Neural crest cell (in vitro differentiated cells): ENCODE results near the gene GRK5. TPM values are rescaled to one million over a fixed set of nuclear protein-coding genes. Genes with fewer than 3 reads are reported as not detected.

ENCODE experiments used
- DNase-seq: peaks from one replicate; pipeline ENCODE4 v3.0.0; 2021; ENCODE audit warnings: low read depth, mixed read lengths, low spot score
- H3K27ac Mint-ChIP-seq: one replicate; pipeline ENCODE4 v1.8.0; 2021; ENCODE audit warnings: mild to moderate bottlenecking, mixed read lengths; ENCODE audit not compliant: unreplicated experiment
- H3K27me3 Mint-ChIP-seq: 2 replicates; pipeline ENCODE4 v1.8.0; 2021; ENCODE audit warnings: low read depth, mild to moderate bottlenecking, mixed read lengths
- H3K36me3 Mint-ChIP-seq: 2 replicates; pipeline ENCODE4 v1.8.0; 2021; ENCODE audit warnings: low read depth, mild to moderate bottlenecking, mixed read lengths
- H3K4me1 Mint-ChIP-seq: 2 replicates; pipeline ENCODE4 v1.8.0; 2021; ENCODE audit warnings: mixed read lengths
- H3K4me3 Mint-ChIP-seq: one replicate; pipeline ENCODE4 v1.8.0; 2021; ENCODE audit warnings: mild to moderate bottlenecking, mixed read lengths
- H3K9me3 Mint-ChIP-seq: 2 replicates; pipeline ENCODE4 v1.8.0; 2021; ENCODE audit warnings: mixed read lengths
- total RNA-seq: library from RNA; stranded (reverse); gene quantifications from 2 replicates; pipeline ENCODE4 v1.2.1, GENCODE V29; 2021
- TF ChIP-seq, protein P1 (sequence below): fragments of 200-600 bp; sonication (generic); conservative IDR thresholded peaks from 2 replicates; pipeline ENCODE4 v1.5.0; 2021; ENCODE audit warnings: antibody characterized with exemption, mild to moderate bottlenecking

The GRK5 gene
- total RNA-seq, 1 donor from 2014 or later: 13.5 TPM

DNA sequence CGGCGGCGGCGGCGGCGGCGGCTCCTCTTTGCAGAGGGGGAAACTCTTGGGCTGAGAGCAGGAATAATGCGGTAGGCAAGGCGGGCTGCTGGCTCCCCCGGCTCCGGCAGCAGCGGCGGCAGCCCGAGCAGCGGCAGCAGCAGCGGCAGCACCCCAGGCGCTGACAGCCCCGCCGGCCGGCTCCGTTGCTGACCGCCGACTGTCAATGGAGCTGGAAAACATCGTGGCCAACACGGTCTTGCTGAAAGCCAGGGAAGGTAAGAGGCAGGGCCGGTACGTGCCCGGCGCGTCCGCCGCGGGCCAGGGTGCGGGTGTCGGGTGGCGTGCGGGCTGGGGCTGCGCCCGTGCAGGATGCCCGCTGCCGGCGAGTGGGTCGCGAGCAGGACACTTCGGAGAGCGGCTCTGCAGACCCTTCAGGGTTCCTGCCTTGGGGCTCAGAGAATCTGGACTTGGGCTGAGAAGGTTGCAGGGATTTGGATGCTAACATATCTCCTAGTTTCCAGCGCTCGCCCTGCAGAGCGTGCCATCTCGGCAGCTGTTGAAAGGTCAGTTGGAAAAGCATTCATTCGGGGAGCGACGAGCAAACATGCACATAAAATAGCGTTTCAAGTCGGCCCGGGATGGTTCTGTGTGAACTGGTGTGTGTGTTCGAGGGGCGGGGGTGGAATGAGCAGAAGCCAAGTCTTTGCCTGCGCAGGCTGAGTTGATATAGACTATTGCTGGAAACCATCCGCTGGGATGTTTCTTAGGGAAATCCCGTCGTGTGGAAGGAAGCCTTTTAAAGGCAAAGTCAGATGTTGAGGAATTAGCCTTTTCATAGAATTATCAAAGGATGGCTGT, 562 bp downstream of the GRK5 start:
- H3K9me3 Mint-ChIP-seq: no peaks in the 10 kb centered on the region
- peak overlapping the region; percentile 90 for H3K4me3 Mint-ChIP-seq
- H3K36me3 Mint-ChIP-seq: no peaks in the 10 kb centered on the region
- H3K27me3 Mint-ChIP-seq: no peaks in the 10 kb centered on the region
- peaks cover 70% of the 10 kb centered on the region for H3K4me1 Mint-ChIP-seq
- DNase-seq: peak; percentile 53
- TF ChIP-seq, protein P1, sequence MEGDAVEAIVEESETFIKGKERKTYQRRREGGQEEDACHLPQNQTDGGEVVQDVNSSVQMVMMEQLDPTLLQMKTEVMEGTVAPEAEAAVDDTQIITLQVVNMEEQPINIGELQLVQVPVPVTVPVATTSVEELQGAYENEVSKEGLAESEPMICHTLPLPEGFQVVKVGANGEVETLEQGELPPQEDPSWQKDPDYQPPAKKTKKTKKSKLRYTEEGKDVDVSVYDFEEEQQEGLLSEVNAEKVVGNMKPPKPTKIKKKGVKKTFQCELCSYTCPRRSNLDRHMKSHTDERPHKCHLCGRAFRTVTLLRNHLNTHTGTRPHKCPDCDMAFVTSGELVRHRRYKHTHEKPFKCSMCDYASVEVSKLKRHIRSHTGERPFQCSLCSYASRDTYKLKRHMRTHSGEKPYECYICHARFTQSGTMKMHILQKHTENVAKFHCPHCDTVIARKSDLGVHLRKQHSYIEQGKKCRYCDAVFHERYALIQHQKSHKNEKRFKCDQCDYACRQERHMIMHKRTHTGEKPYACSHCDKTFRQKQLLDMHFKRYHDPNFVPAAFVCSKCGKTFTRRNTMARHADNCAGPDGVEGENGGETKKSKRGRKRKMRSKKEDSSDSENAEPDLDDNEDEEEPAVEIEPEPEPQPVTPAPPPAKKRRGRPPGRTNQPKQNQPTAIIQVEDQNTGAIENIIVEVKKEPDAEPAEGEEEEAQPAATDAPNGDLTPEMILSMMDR: no peak
- peak overlapping the region; percentile 1 for H3K27ac Mint-ChIP-seq

DNA sequence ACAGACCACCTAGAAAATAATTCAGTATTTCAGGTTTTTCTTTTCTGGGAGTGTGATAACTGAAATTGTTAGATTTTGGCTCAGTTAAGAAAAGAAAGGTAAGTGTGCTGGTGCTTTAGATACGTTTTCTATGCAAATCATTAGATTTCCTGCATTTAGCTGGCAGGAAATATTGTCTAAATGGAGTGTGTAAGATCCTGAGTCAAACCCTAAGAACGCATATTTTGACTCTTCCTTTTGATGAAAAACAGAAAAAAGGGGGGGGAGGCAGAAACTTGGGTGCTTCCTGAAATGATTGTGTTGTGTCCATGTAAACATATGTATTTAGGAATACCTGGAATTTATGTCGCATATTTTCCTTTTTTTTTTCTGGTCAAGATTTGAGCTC, 1.2 kb downstream of the GRK5 start:
- H3K4me3 Mint-ChIP-seq: peak overlapping the region; percentile 90
- H3K27ac Mint-ChIP-seq: no peak overlapping the region
- peaks cover 65% of the 10 kb centered on the region for H3K4me1 Mint-ChIP-seq
- no peaks in the 10 kb centered on the region for H3K27me3 Mint-ChIP-seq
- no peaks in the 10 kb centered on the region for H3K9me3 Mint-ChIP-seq
- no peaks in the 10 kb centered on the region for H3K36me3 Mint-ChIP-seq
- TF ChIP-seq, protein P1: no peak
- no peak for DNase-seq

DNA sequence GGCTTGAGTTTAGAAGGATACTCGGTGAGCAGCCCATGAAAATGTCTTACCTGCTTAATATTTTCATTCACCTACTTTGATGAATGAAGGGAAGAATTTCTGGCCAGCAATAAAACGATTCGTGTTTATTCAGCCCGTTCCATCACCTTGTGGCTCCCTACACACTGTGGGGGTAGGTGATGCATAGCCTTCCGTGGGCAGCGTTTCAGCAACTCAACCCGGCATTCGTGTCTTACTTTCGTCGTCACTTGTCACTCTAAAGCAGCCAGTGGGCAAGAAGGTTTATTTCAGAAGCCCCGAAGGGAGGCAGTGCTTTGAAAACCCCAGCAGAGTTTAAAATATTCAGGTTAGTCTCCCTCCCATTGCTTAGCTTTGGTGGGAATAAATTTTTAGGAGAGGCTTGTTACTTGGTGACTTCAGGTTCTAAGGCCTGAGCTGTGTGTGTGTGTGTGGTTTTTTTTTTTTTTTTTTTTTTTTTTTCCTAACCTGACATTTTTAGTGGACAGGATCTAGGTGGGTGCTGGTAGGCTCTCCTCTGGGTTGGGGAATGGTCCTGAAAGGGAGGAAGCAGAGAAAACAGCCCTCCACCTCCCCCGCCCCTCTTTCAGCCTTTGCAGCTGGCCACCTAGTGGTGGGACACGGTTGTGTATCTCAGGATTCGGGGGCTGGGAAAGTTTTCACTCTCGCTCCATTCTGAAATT, 1.8 kb downstream of the GRK5 start:
- H3K27ac Mint-ChIP-seq: no peak overlapping the region
- no peaks in the 10 kb centered on the region for H3K9me3 Mint-ChIP-seq
- H3K36me3 Mint-ChIP-seq: no peaks in the 10 kb centered on the region
- peak; percentile 73 for DNase-seq
- H3K4me1 Mint-ChIP-seq: peaks cover 67% of the 10 kb centered on the region
- H3K27me3 Mint-ChIP-seq: no peaks in the 10 kb centered on the region
- TF ChIP-seq, protein P1: peak; percentile 84
- peak overlapping the region; percentile 90 for H3K4me3 Mint-ChIP-seq

DNA sequence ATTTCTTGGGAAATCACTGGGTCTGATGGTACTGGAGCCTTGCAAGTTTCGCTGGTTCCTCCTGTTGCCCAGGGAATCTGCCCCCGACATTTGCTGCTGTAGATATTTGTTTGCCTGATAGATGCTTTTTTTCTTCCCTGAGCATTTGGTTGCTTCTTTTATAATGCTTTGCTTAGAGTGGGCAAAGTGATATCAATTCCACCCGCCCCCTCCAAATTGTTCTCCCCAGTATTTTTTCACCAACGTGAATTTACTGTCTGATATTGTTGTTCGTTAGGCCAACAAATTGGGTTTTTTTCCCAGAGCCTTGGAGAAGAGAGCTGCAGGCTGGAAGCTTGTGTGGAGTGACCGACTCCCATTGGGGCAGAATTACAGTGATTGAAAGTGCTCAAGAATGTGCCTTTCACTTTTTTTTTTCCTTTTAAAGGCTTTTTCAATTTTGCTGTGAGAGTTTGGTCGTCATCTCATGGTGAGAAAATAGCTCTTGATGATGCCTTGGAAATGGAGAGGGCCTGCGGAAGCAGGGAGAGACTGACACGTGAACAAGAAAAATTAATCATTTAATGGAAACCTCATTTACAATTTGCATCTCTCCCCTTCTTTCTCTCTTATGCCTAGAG, 2.5 kb downstream of the GRK5 start:
- Mint-ChIP-seq H3K4me3 (peak overlapping the region; percentile 90), H3K9me3 (no peaks in the 10 kb centered on the region), H3K27me3 (no peaks in the 10 kb centered on the region), H3K27ac (no peak overlapping the region), H3K36me3 (no peaks in the 10 kb centered on the region), H3K4me1 (peaks cover 63% of the 10 kb centered on the region)
- TF ChIP-seq, protein P1: no peak
- DNase-seq: no peak

DNA sequence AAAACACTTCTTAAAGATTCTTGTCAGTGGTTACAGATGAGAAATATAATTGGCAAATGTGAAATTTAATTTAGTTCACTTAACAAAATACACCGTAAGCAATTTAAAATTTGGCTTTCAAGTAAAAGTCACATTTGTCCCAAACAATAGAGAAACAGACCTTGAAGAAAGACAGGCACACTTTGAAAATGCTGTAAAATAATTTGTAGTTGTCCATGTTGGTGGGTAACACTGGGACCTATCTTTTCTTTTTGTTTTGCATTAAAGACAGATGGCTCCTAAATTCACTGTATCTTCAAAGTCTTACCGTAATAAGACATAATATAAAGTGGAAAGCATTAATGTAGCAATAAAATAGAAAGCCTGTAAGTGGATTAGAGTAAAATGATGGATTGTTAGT, 3.3 kb downstream of the GRK5 start:
- Mint-ChIP-seq H3K4me3 (no peak overlapping the region), H3K4me1 (peaks cover 62% of the 10 kb centered on the region), H3K27me3 (no peaks in the 10 kb centered on the region), H3K27ac (no peak overlapping the region), H3K36me3 (no peaks in the 10 kb centered on the region), H3K9me3 (no peaks in the 10 kb centered on the region)
- no peak for DNase-seq
- TF ChIP-seq, protein P1: no peak
